IMR-90 (cell line): ENCODE measurements around the gene GPR37. TPM values are rescaled to one million over a fixed set of nuclear protein-coding genes. Genes with fewer than 3 reads are reported as not detected.

ENCODE experiments used
- ATAC-seq: fragments of 200-7000 bp; cut with Tn5 transposase; 2 replicates; pipeline ENCODE4 v1.9.1; 2020; ENCODE audit warnings: low read depth, mild to moderate bottlenecking, moderate library complexity
- BruUV-seq: library from RNA; stranded (reverse); fragments of 400-500 nt; replicated peaks from 2 replicates; lab custom pipeline; 2021; lab: Mats Ljungman, UMichigan
- CTCF ChIA-PET: fragments of 300-600 bp; formaldehyde crosslinking; extraction: SDS; loops from one replicate; lab custom pipeline; 2021; ENCODE audit warnings: antibody characterized with exemption; lab: Yijun Ruan, JAX
- POLR2A ChIA-PET: fragments of 300-600 bp; sonication (Branson Sonifier 250); formaldehyde crosslinking; loops from one replicate; lab custom pipeline; 2022; ENCODE audit warnings: antibody characterized with exemption; ENCODE audit not compliant: unreplicated experiment; lab: Charles Lee
- DNase-seq: peaks from one replicate; pipeline ENCODE4 v3.0.0; 2013
- H2AFZ ChIP-seq: replicated peaks from 2 replicates; pipeline ENCODE3; 2013; ENCODE audit warnings: low read length, mild to moderate bottlenecking; ENCODE audit not compliant: poor library complexity
- H2AK5ac ChIP-seq: 2 replicates; pipeline ENCODE4 v1.6.1; 2013; ENCODE audit warnings: low read depth, low read length, inconsistent platforms
- H2AK9ac ChIP-seq: replicated peaks from 2 replicates; pipeline ENCODE3; 2013; ENCODE audit warnings: mild to moderate bottlenecking, low read depth, low read length, moderate library complexity; ENCODE audit not compliant: poor library complexity
- H2BK120ac ChIP-seq: 2 replicates; pipeline ENCODE4 v1.6.1; 2013; ENCODE audit warnings: low read depth, low read length, inconsistent platforms
- H2BK15ac ChIP-seq: 3 replicates; pipeline ENCODE4 v1.6.1; 2013; ENCODE audit warnings: low read depth, low read length, inconsistent platforms
- H2BK20ac ChIP-seq: 2 replicates; pipeline ENCODE4 v1.6.1; 2013; ENCODE audit warnings: low read depth, mild to moderate bottlenecking, inconsistent platforms, low read length, moderate library complexity
- H2BK5ac ChIP-seq: 2 replicates; pipeline ENCODE4 v1.6.1; 2013; ENCODE audit warnings: mild to moderate bottlenecking, low read depth, low read length, inconsistent platforms; ENCODE audit not compliant: poor library complexity, severe bottlenecking
- H3K14ac ChIP-seq: replicated peaks from 2 replicates; pipeline ENCODE4 v1.6.1; 2013; ENCODE audit warnings: low read depth, low read length, inconsistent platforms
- H3K18ac ChIP-seq: 2 replicates; pipeline ENCODE4 v1.6.1; 2013; ENCODE audit warnings: low read depth, low read length, control low read depth
- H3K23ac ChIP-seq: 2 replicates; pipeline ENCODE4 v1.6.1; 2013; ENCODE audit warnings: low read depth, low read length, inconsistent platforms
- H3K27ac ChIP-seq: 2 replicates; pipeline ENCODE4 v1.5.1; 2013; ENCODE audit warnings: mild to moderate bottlenecking, control low read depth, low read length; ENCODE audit not compliant: insufficient read depth
- H3K27me3 ChIP-seq: 2 replicates; pipeline ENCODE4 v1.6.1; 2013; ENCODE audit warnings: low read length; ENCODE audit not compliant: control insufficient read depth, insufficient read depth
- H3K36me3 ChIP-seq: 2 replicates; pipeline ENCODE4 v1.6.1; 2013; ENCODE audit warnings: low read length, mixed read lengths; ENCODE audit not compliant: control insufficient read depth, insufficient read depth
- H3K4ac ChIP-seq: 2 replicates; pipeline ENCODE4 v1.6.1; 2013; ENCODE audit warnings: low read depth, low read length, inconsistent platforms
- H3K4me1 ChIP-seq: 2 replicates; pipeline ENCODE4 v1.6.1; 2013; ENCODE audit warnings: low read length, mixed read lengths; ENCODE audit not compliant: control insufficient read depth, insufficient read depth
- H3K4me2 ChIP-seq: 2 replicates; pipeline ENCODE4 v1.6.1; 2013; ENCODE audit warnings: low read depth, mild to moderate bottlenecking, control low read depth, low read length, moderate library complexity
- H3K4me3 ChIP-seq: 2 replicates; pipeline ENCODE4 v1.5.1; 2013; ENCODE audit warnings: low read depth, mild to moderate bottlenecking, control low read depth, low read length, moderate library complexity; ENCODE audit not compliant: insufficient read depth
- H3K56ac ChIP-seq: 2 replicates; pipeline ENCODE4 v1.6.1; 2013; ENCODE audit warnings: low read length, inconsistent platforms; ENCODE audit not compliant: insufficient read depth; ENCODE audit errors: extremely low read depth
- H3K79me1 ChIP-seq, 2 experiments: 2 replicates each; pipeline ENCODE4 v1.6.1; 2013; ENCODE audit warnings: low read length in 2 of 2, inconsistent platforms in 1 of 2, low read depth in 1 of 2
- H3K9ac ChIP-seq: 2 replicates; pipeline ENCODE4 v1.6.1; 2013; ENCODE audit warnings: low read depth, low read length, control low read depth
- H3K9me1 ChIP-seq: 2 replicates; pipeline ENCODE4 v1.6.1; 2013; ENCODE audit warnings: low read length, inconsistent platforms; ENCODE audit not compliant: insufficient read depth
- H3K9me3 ChIP-seq: 2 replicates; pipeline ENCODE4 v1.6.1; 2013; ENCODE audit warnings: low read length; ENCODE audit not compliant: control insufficient read depth, insufficient read depth
- H4K20me1 ChIP-seq: 2 replicates; pipeline ENCODE4 v1.6.1; 2013; ENCODE audit warnings: low read length, inconsistent platforms; ENCODE audit not compliant: insufficient read depth
- H4K5ac ChIP-seq: 2 replicates; pipeline ENCODE4 v1.6.1; 2013; ENCODE audit warnings: mild to moderate bottlenecking, low read depth, low read length, control low read depth
- H4K8ac ChIP-seq, 2 experiments: 2 replicates each; pipeline ENCODE4 v1.6.1; 2013; ENCODE audit warnings: low read depth in 2 of 2, low read length in 2 of 2, control low read depth in 1 of 2, inconsistent platforms in 1 of 2
- H4K91ac ChIP-seq: 2 replicates; pipeline ENCODE4 v1.6.1; 2013; ENCODE audit warnings: low read depth, low read length, inconsistent platforms; ENCODE audit not compliant: insufficient read depth
- BHLHE40 ChIP-seq: fragments of 150-350 bp; IDR thresholded peaks from 2 replicates; pipeline ENCODE4 v1.6.1; 2016; ENCODE audit warnings: mild to moderate bottlenecking, low read depth, low read length
- CEBPB ChIP-seq: IDR thresholded peaks from 2 replicates; pipeline ENCODE4 v1.6.1; 2012; ENCODE audit warnings: low read depth, low read length, improper control_type of control experiment
- CHD1 ChIP-seq: IDR thresholded peaks from 2 replicates; pipeline ENCODE4 v1.6.1; 2012; ENCODE audit warnings: low read depth, low read length, improper control_type of control experiment
- ELK1 ChIP-seq: fragments of 150-350 bp; IDR thresholded peaks from 2 replicates; pipeline ENCODE4 v1.6.1; 2016; ENCODE audit warnings: low read depth, mild to moderate bottlenecking, low read length, moderate library complexity, borderline replicate concordance
- FOS ChIP-seq: fragments of 150-350 bp; IDR thresholded peaks from 2 replicates; pipeline ENCODE4 v1.6.1; 2016; ENCODE audit warnings: low read depth, low read length
- MAZ ChIP-seq: IDR thresholded peaks from 2 replicates; pipeline ENCODE4 v1.6.1; 2012; ENCODE audit warnings: low read depth, mild to moderate bottlenecking, low read length, improper control_type of control experiment, moderate library complexity, borderline replicate concordance
- MXI1 ChIP-seq: IDR thresholded peaks from 2 replicates; pipeline ENCODE4 v1.6.1; 2012; ENCODE audit warnings: low read depth, mild to moderate bottlenecking, low read length, moderate library complexity, borderline replicate concordance
- RAD21 ChIP-seq: IDR thresholded peaks from 2 replicates; pipeline ENCODE4 v1.6.1; 2012; ENCODE audit warnings: low read length, improper control_type of control experiment
- RCOR1 ChIP-seq: IDR thresholded peaks from 2 replicates; pipeline ENCODE4 v1.6.1; 2012; ENCODE audit warnings: mild to moderate bottlenecking, low read length, improper control_type of control experiment; ENCODE audit not compliant: insufficient replicate concordance
- RFX5 ChIP-seq: IDR thresholded peaks from 2 replicates; pipeline ENCODE4 v1.8.0; 2012; ENCODE audit warnings: low read depth, mild to moderate bottlenecking, low read length, moderate library complexity
- SMC3 ChIP-seq: fragments of 150-350 bp; IDR thresholded peaks from 2 replicates; pipeline ENCODE4 v1.6.1; 2016; ENCODE audit warnings: low read depth, mild to moderate bottlenecking, antibody characterized with exemption, low read length, moderate library complexity
- USF2 ChIP-seq: fragments of 150-350 bp; IDR thresholded peaks from 2 replicates; pipeline ENCODE4 v1.6.1; 2017; ENCODE audit warnings: mild to moderate bottlenecking, antibody characterized with exemption, low read length, low read depth
- WGBS, 2 experiments: methylation state at CpG; one replicate each; pipeline versions ENCODE4 v1.1.5 to v1.1.7; 2013; ENCODE audit warnings: missing lambda C conversion rate in 2 of 2; ENCODE audit not compliant: insufficient read length in 1 of 2; ENCODE audit errors: extremely low coverage in 2 of 2; 5-methylcytosine and 5-hydroxymethylcytosine counted together
- dilution Hi-C: fragments of 300-500 bp; cut with HindIII; formaldehyde crosslinking; loops from one replicate; pipeline ENCODE4 v1.14.3; 2018; ENCODE audit warnings: low sequenced_read_pairs; ENCODE audit not compliant: unreplicated experiment
- in situ Hi-C: fragments of 300-500 bp; cut with MboI; formaldehyde crosslinking; loops from 3 replicates; pipeline ENCODE4 v1.14.3; 2019; ENCODE audit warnings: low sequenced_read_pairs, inconsistent platforms, mixed read lengths
- intact Hi-C: fragments of 100-400 bp; cut with micrococcal nuclease; formaldehyde crosslinking; loops from 2 replicates; pipeline ENCODE4 v1.10.0; 2022
- polyA plus RNA-seq, 3 experiments: library from polyadenylated mRNA; depleted of rRNA; stranded (reverse); fragments of >200 nt; gene quantifications; 2 replicates each; pipeline ENCODE4 v1.2.3, GENCODE V29; 2012; ENCODE audit warnings: low replicate concordance in 1 of 3
- total RNA-seq: library from RNA; depleted of rRNA; stranded (reverse); fragments of >200 nt; gene quantifications from 2 replicates; pipeline ENCODE4 v1.2.3, GENCODE V29; 2012

Gene GPR37
- total and polyA plus RNA-seq, 2 of the 4 experiments (the other 2 are of a cell fraction), result 4.6 to 9.3 TPM

GRCh38 chr7:124799448-124799847, 33.9 kb upstream of the GPR37 start:
- Histone ChIP-seq H3K14ac (no peak overlapping the region), H4K20me1 (no peaks in the 10 kb centered on the region), H2AK9ac (no peak overlapping the region), H2BK15ac (no peak overlapping the region), H3K9me1 (no peaks in the 10 kb centered on the region), H4K8ac (no peak overlapping the region), H3K56ac (no peak overlapping the region), H3K4me2 (no peak overlapping the region), H2AFZ (no peak overlapping the region), H3K27ac (no peak overlapping the region), H3K9me3 (no peaks in the 10 kb centered on the region), H3K9ac (no peak overlapping the region), H2BK20ac (no peak overlapping the region), H3K23ac (no peak overlapping the region), H2BK5ac (no peak overlapping the region), H3K79me1 (no peaks in the 10 kb centered on the region), H3K4ac (no peak overlapping the region), H3K4me3 (no peak overlapping the region), H2BK120ac (no peak overlapping the region), H2AK5ac (no peak overlapping the region), H4K5ac (no peak overlapping the region), H3K27me3 (no peaks in the 10 kb centered on the region), H3K36me3 (no peaks in the 10 kb centered on the region), H4K91ac (no peak overlapping the region), H3K18ac (no peak overlapping the region), H3K4me1 (no peaks in the 10 kb centered on the region)
- ATAC-seq (no peak), DNase-seq (no peak)
- TF ChIP-seq SMC3 (no peak), CEBPB (no peak), USF2 (no peak), MAZ (no peak), ELK1 (no peak), MXI1 (no peak), BHLHE40 (no peak), FOS (no peak), RCOR1 (no peak), RAD21 (no peak), RFX5 (no peak), CHD1 (no peak)
- in situ Hi-C loops (no loop called here), intact Hi-C loops (loop anchor here (10.0 kb wide), 1 partner anchor 825 kb away; no protein-coding TSS in a partner anchor), dilution Hi-C loops (no loop called here)
- no CpG with 5 or more reads among the region's 6 CpGs for WGBS, 2 experiments
- POLR2A ChIA-PET, result no interaction called here
- BruUV-seq, result no TSS peak
- CTCF ChIA-PET, result interaction anchor here (0.6 kb wide), 1 partner anchor 263 kb away, joined by 3 read pairs; no protein-coding TSS in a partner anchor
